Right lobe of liver (tissue), 6 donors: ENCODE measurements around the gene HSPA2. TPM values are rescaled to one million over a fixed set of nuclear protein-coding genes. Genes with fewer than 3 reads are reported as not detected.
"Not testable (repeated sequence)": the region's sequence is repeated elsewhere in the genome, so short reads cannot be mapped to it uniquely, and the experiment has no call there.

ENCODE experiments used
- ATAC-seq, 4 donors: fragments of 200-7000 bp; cut with Tn5 transposase; one replicate each; pipeline ENCODE4 v1.9.1; 2020; ENCODE audit warnings: mild to moderate bottlenecking in 4 of 4, moderate library complexity in 4 of 4
- DNase-seq, 3 donors: peaks; one replicate each; pipeline ENCODE4 v3.0.0-alpha.2; 2020
- H3K27ac ChIP-seq, 3 donors: fragments of 200-600 bp; one replicate each; pipeline ENCODE4 v1.8.0; 2022
- H3K27me3 ChIP-seq, 2 donors: fragments of 200-600 bp; one replicate each; pipeline ENCODE4 v1.8.0; 2022
- H3K36me3 ChIP-seq, 4 donors: fragments of 200-600 bp; sonication (generic) in 1 of 4; one replicate each; pipeline versions ENCODE4 v1.5.1 to v1.8.0; 2017 to 2022; ENCODE audit warnings: control low read depth in 1 of 4
- H3K4me1 ChIP-seq, 4 donors: fragments of 200-600 bp; sonication (generic) in 1 of 4; one replicate each; pipeline versions ENCODE4 v1.5.1 to v1.8.0; 2017 to 2022; ENCODE audit warnings: control low read depth in 1 of 4
- H3K4me3 ChIP-seq, 3 donors: fragments of 200-600 bp; one replicate each; pipeline ENCODE4 v1.8.0; 2022
- H3K9me3 ChIP-seq, 4 donors: fragments of 200-600 bp; sonication (generic) in 1 of 4; one replicate each; pipeline versions ENCODE4 v1.5.1 to v1.8.0; 2017 to 2022; ENCODE audit warnings: control low read depth in 1 of 4
- POLR2A ChIP-seq: fragments of 450-650 bp; IDR thresholded peaks from one replicate; pipeline ENCODE4 v1.6.1; 2017; ENCODE audit warnings: antibody characterized with exemption, mild to moderate bottlenecking
- WGBS: methylation state at CpG from one replicate; pipeline ENCODE4 v1.1.6; 2018; ENCODE audit warnings: low coverage, low lambda C conversion rate; ENCODE audit not compliant: insufficient coverage; ENCODE audit errors: missing lambda C conversion rate; 5-methylcytosine and 5-hydroxymethylcytosine counted together
- intact Hi-C, 2 donors: fragments of 100-400 bp; cut with DNase I; formaldehyde crosslinking; loops; one replicate each; pipeline versions ENCODE4 v1.11.2 to v1.14.1; 2022
- total RNA-seq, 6 experiments: library from RNA; depleted of rRNA in 2 of 6; stranded (reverse); fragments of >200 nt in 2 of 6; fragmentation: NEBNext Ultra II Directional in 3 of 6; extraction: Animal tissue kit (Norgen Biotek cat#: 25700) in 3 of 6; gene quantifications; one replicate each; pipeline versions ENCODE4 v1.1.0 to v1.2.4, GENCODE V29; 2016 to 2023
- TF ChIP-seq, protein P1 (sequence below), 4 donors: fragments of 200-600 bp in 3 of 4; fragments of 450-650 bp in 1 of 4; IDR thresholded peaks; one replicate each; pipeline versions ENCODE4 v1.5.1 to v1.8.0; 2016 to 2022; ENCODE audit warnings: antibody characterized with exemption in 4 of 4, mild to moderate bottlenecking in 2 of 4
- donor health status: DM: no; HTN: yes; CAD: no.
- donor health status: DM: no; HTN: no; CAD: no.
- donor health status: DM: no; HTN: no; CAD: no.
- donor health status: DM: no; HTN: yes; CAD: no.
- donor health status: DM: no; HTN: yes; CAD: no.

The HSPA2 gene
- total RNA-seq, 6 experiments from 2014 or later = 1.2 to 9.7 (median 5.0) TPM

- intact Hi-C loops = no loop called here
- TF ChIP-seq, protein P1, sequence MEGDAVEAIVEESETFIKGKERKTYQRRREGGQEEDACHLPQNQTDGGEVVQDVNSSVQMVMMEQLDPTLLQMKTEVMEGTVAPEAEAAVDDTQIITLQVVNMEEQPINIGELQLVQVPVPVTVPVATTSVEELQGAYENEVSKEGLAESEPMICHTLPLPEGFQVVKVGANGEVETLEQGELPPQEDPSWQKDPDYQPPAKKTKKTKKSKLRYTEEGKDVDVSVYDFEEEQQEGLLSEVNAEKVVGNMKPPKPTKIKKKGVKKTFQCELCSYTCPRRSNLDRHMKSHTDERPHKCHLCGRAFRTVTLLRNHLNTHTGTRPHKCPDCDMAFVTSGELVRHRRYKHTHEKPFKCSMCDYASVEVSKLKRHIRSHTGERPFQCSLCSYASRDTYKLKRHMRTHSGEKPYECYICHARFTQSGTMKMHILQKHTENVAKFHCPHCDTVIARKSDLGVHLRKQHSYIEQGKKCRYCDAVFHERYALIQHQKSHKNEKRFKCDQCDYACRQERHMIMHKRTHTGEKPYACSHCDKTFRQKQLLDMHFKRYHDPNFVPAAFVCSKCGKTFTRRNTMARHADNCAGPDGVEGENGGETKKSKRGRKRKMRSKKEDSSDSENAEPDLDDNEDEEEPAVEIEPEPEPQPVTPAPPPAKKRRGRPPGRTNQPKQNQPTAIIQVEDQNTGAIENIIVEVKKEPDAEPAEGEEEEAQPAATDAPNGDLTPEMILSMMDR (IDR thresholded peaks at IDR 0.05) = no peak
- no peak for TF ChIP-seq POLR2A
- Histone ChIP-seq H3K4me3 (peak within 1 kb of the TSS; percentile 15 to 38 (median 25)), H3K27me3 (peaks cover 0 to 12% of the 10 kb centered on the region in 2 donors), H3K36me3 (no peaks in the 10 kb centered on the region), H3K27ac (no peak within 1 kb of the TSS), H3K4me1 (peaks cover 0 to 9% (median 0%) of the 10 kb centered on the region in 4 donors), H3K9me3 (no peaks in the 10 kb centered on the region)
- ATAC-seq (peak; percentile 74 to 78 (median 78)), DNase-seq (peak; percentile 38 to 51 (median 47))
- WGBS = 9% methylated on average over 45 of the region's 54 CpGs
Observed at GRCh38 chr14:64549791-64550620, 9.5 kb downstream of the HSPA2 start, which contains the start of gene PPP1R36. TSS of gene PPP1R36 (plus strand) at chr14:64549961. CDS start at chr14:64549998, 37 bp downstream.

GRCh38 chr14:64550621-64551333 lies 10.2 kb downstream of the HSPA2 start:
- Histone ChIP-seq H3K4me1 (peaks cover 0 to 9% (median 0%) of the 10 kb centered on the region in 4 donors), H3K4me3 (peak overlapping the region in 1 of 3 donors; percentile 15), H3K27me3 (peaks cover 0 to 12% of the 10 kb centered on the region in 2 donors), H3K27ac (no peak overlapping the region), H3K36me3 (no peaks in the 10 kb centered on the region), H3K9me3 (no peaks in the 10 kb centered on the region)
- intact Hi-C loops = no loop called here
- 39% methylated on average over 7 of the region's 7 CpGs for WGBS
- TF ChIP-seq, protein P1 (IDR thresholded peaks at IDR 0.05) = no peak
- no peak for TF ChIP-seq POLR2A
- ATAC-seq (no peak), DNase-seq (no peak)

GRCh38 chr14:64554556-64554955 lies 14.0 kb downstream of the HSPA2 start:
- Histone ChIP-seq H3K36me3 (no peaks in the 10 kb centered on the region), H3K4me1 (peaks cover 0 to 8% (median 0%) of the 10 kb centered on the region in 4 donors), H3K9me3 (no peaks in the 10 kb centered on the region), H3K27ac (no peak overlapping the region), H3K27me3 (peaks cover 0 to 11% of the 10 kb centered on the region in 2 donors), H3K4me3 (no peak overlapping the region)
- ATAC-seq = no peak
- TF ChIP-seq POLR2A = no peak
- TF ChIP-seq, protein P1 (IDR thresholded peaks at IDR 0.05) = no peak
- intact Hi-C loops = no loop called here
- WGBS = 60% methylated on average over 4 of the region's 4 CpGs
- no peak for DNase-seq

- Histone ChIP-seq H3K4me3 (no peak overlapping the region), H3K9me3 (no peaks in the 10 kb centered on the region), H3K27me3 (no peaks in the 10 kb centered on the region), H3K27ac (no peak overlapping the region), H3K36me3 (no peaks in the 10 kb centered on the region), H3K4me1 (no peaks in the 10 kb centered on the region)
- intact Hi-C loops = no loop called here
- WGBS = 89% methylated on average over 5 of the region's 5 CpGs
- no peak for DNase-seq
- ATAC-seq = peak in 1 of 4 donors; percentile 35
- TF ChIP-seq, protein P1 (IDR thresholded peaks at IDR 0.05) = no peak
- no peak for TF ChIP-seq POLR2A
Observed at GRCh38 chr14:64556526-64556925, 16.0 kb downstream of the HSPA2 start.

DNA sequence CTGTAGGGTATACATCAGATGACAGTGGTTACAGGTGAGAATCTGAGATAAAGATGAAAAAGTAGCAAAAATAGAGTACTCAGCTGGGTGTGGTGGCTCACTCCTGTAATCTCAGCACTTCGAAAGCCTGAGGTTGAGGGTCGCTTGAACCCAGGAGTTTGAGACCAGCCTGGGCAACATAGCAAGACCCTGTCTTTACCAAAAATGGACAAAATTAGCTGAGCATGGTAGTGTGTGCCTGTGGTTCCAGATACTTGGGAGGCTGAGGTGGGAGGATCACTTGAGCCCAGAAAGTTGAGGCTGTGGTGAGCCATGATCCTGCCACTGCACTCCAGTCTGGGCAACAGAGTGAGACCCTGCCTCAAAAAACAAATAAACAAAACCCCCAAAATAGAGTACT lies 17.7 kb downstream of the HSPA2 start:
- H3K4me1 ChIP-seq, intact Hi-C loops, H3K27me3 ChIP-seq, H3K27ac ChIP-seq, H3K36me3 ChIP-seq, H3K9me3 ChIP-seq, H3K4me3 ChIP-seq, ATAC-seq, DNase-seq: not testable (repeated sequence)
- 70% methylated on average over 2 of the region's 2 CpGs for WGBS
